Measurements from ENCODE around the gene MFAP4. TPM values are rescaled to one million over a fixed set of nuclear protein-coding genes. Genes with fewer than 3 reads are reported as not detected.

Gene MFAP4
- total and polyA plus RNA-seq, 8 donors = 1.2 to 25.5 (median 11.5) TPM

GRCh38 chr17:19383681-19384470 is 3.1 kb downstream of the MFAP4 start:
- Histone ChIP-seq H3K4me3 (no peak overlapping the region), H3K36me3 (peaks cover 2 to 16% (median 12%) of the 10 kb centered on the region in 3 donors), H3K9me3 (no peaks in the 10 kb centered on the region), H3K4me1 (peaks cover 0 to 7% (median 0%) of the 10 kb centered on the region in 3 donors), H3K27me3 (no peaks in the 10 kb centered on the region), H3K27ac (no peak overlapping the region)
- intact Hi-C loops (cut with DNase I) = no loop called here
- WGBS, 2 donors = 87 to 92% methylated on average over 6 of the region's 6 CpGs
- DNase-seq = no peak
- no peak for ATAC-seq
- no peak for FAIRE-seq
- no peak for TF ChIP-seq CTCF (IDR thresholded peaks at IDR 0.05)

GRCh38 chr17:19382531-19383444 is 4.2 kb downstream of the MFAP4 start:
- no peak overlapping the region for H3K27ac ChIP-seq
- FAIRE-seq = no peak
- 89 to 91% methylated on average over 13 of the region's 13 CpGs for WGBS, 2 donors
- no peak for DNase-seq
- peaks cover 2 to 16% (median 12%) of the 10 kb centered on the region in 3 donors for H3K36me3 ChIP-seq
- no peaks in the 10 kb centered on the region for H3K27me3 ChIP-seq
- no peaks in the 10 kb centered on the region for H3K9me3 ChIP-seq
- TF ChIP-seq CTCF (IDR thresholded peaks at IDR 0.05) = no peak
- H3K4me3 ChIP-seq = no peak overlapping the region
- ATAC-seq = no peak
- H3K4me1 ChIP-seq = peaks cover 0 to 7% (median 0%) of the 10 kb centered on the region in 3 donors
- intact Hi-C loops (cut with DNase I) = no loop called here

GRCh38 chr17:19381741-19382444 is 5.1 kb downstream of the MFAP4 start:
- DNase-seq (peak in 1 of 6 donors; percentile 50), ATAC-seq (no peak), FAIRE-seq (no peak)
- Histone ChIP-seq H3K36me3 (peaks cover 2 to 16% (median 12%) of the 10 kb centered on the region in 3 donors), H3K4me3 (no peak overlapping the region), H3K27ac (no peak overlapping the region), H3K4me1 (peaks cover 1 to 7% (median 4%) of the 10 kb centered on the region in 3 donors), H3K9me3 (no peaks in the 10 kb centered on the region), H3K27me3 (no peaks in the 10 kb centered on the region)
- 93 to 95% methylated on average over 31 of the region's 31 CpGs for WGBS, 2 donors
- intact Hi-C loops (cut with DNase I) = no loop called here
- no peak for TF ChIP-seq CTCF (IDR thresholded peaks at IDR 0.05)

- no peak overlapping the region for H3K27ac ChIP-seq
- H3K36me3 ChIP-seq = peaks cover 2 to 16% (median 12%) of the 10 kb centered on the region in 3 donors
- H3K4me1 ChIP-seq = peaks cover 4 to 7% (median 6%) of the 10 kb centered on the region in 3 donors
- no peak for TF ChIP-seq CTCF (IDR thresholded peaks at IDR 0.05)
- ATAC-seq = no peak
- no peak for FAIRE-seq
- H3K9me3 ChIP-seq = no peaks in the 10 kb centered on the region
- no peak overlapping the region for H3K4me3 ChIP-seq
- intact Hi-C loops (cut with DNase I) = no loop called here
- no peaks in the 10 kb centered on the region for H3K27me3 ChIP-seq
- 93 to 96% methylated on average over 7 of the region's 7 CpGs for WGBS, 2 donors
- no peak for DNase-seq
Measured at GRCh38 chr17:19381361-19381740, 5.6 kb downstream of the MFAP4 start.
